GM19455 (cell line): Measurements from ENCODE around the gene KLHL29.

Experiments used
- ATAC-seq: cut with Tn5 transposase; IDR thresholded peaks from one replicate; pipeline ENCODE4 v1.9.1; 2021; ENCODE audit not compliant: unreplicated experiment

KLHL29 gene

GRCh38 chr2:23563673-23564614, 179.0 kb downstream of the KLHL29 start:
- ATAC-seq: no peak

- no peak for ATAC-seq
Observed at GRCh38 chr2:23564615-23564960, 179.6 kb downstream of the KLHL29 start.

GRCh38 chr2:23565374-23565773, 180.4 kb downstream of the KLHL29 start:
- ATAC-seq: no peak

GRCh38 chr2:23565814-23566213, 180.8 kb downstream of the KLHL29 start:
- no peak for ATAC-seq

GRCh38 chr2:23566241-23567142, 181.5 kb downstream of the KLHL29 start:
- no peak for ATAC-seq

GRCh38 chr2:23567161-23567756, 182.3 kb downstream of the KLHL29 start:
- no peak for ATAC-seq

- ATAC-seq: no peak
Observed at GRCh38 chr2:23568211-23568610, 183.2 kb downstream of the KLHL29 start.

GRCh38 chr2:23568626-23569190, 183.7 kb downstream of the KLHL29 start:
- no peak for ATAC-seq

- ATAC-seq: no peak
Observed at GRCh38 chr2:23569761-23570365, 184.9 kb downstream of the KLHL29 start.

- ATAC-seq: no peak
Observed at GRCh38 chr2:23571085-23571484, 186.1 kb downstream of the KLHL29 start.

- no peak for ATAC-seq
Observed at GRCh38 chr2:23571527-23572282, 186.7 kb downstream of the KLHL29 start.

GRCh38 chr2:23574919-23575654, 190.1 kb downstream of the KLHL29 start:
- no peak for ATAC-seq

- ATAC-seq: no peak
Observed at GRCh38 chr2:23578964-23579671, 194.1 kb downstream of the KLHL29 start.

- no peak for ATAC-seq
Observed at GRCh38 chr2:23579674-23580073, 194.7 kb downstream of the KLHL29 start.

GRCh38 chr2:23583467-23583866, 198.5 kb downstream of the KLHL29 start:
- no peak for ATAC-seq

- ATAC-seq: no peak
Observed at GRCh38 chr2:23584054-23584745, 199.2 kb downstream of the KLHL29 start.

- no peak for ATAC-seq
Observed at GRCh38 chr2:23585273-23586170, 200.5 kb downstream of the KLHL29 start.
